Measurements from ENCODE around the gene NSD2.

DNA sequence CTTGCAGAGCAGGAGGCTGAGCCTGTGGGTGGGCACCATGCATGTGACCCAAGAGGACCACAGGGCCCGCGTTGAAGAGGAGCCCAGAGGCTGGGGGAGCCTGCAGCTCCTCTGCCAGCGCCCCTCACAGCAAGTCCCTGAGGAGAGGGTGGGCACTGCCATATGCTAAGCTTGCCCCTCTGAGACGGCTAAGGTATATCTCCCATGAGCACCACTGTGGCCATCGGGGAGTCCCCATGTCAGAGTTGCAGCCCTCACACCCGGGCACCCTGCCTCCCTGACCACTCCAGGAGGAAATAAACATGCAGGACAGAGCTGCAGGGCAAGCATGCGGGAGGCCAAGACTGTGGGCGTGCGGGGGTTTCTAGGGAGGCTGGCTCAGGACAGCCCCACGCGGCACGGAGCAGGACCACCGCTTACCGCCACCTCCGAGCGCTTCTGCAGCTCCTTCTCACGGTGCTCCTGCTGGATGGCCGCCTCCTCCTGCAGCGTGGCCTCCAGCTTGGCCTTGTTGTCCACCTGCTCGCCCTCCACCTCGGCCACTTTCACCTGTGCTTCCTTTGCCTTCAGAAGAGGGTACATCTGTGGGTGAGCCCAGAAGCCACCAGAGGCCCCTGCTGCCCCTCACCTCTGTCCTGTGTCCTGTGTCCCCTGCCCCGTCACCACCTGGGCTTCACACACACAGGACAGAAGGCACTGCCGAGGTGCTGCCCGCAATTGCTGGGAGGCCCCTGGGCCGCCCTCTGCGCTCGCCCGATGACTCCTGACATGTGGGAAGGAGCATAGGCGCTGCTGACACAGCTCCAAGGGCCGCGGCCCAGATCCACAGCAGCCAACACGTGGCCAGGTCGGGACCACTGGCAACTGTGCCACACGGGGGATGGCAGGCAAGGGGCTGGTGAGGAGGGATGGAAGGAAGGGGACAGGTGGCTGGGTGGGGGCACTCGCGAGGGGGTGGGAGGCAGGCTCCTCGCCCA is 48.3 kb upstream of the NSD2 start:
- TF ChIP-seq POLR2AphosphoS5 (IDR thresholded peaks at IDR 0.05; ENCODE audit: borderline replicate concordance, low read depth, low read length) (no peak), EZH2 (IDR thresholded peaks at IDR 0.05) (no peak), FOXP2 (optimal IDR thresholded peaks at IDR 0.05; ENCODE audit: control extremely low read depth, extremely low read length, insufficient read depth) (no peak)
